H9 (cell line): Measurements from ENCODE around the gene C18orf63. TPM values are rescaled to one million over a fixed set of nuclear protein-coding genes. Genes with fewer than 3 reads are reported as not detected.

Experiments
- DNase-seq: peaks from one replicate; pipeline ENCODE4 v3.0.0-alpha.2; 2017
- H2AFZ ChIP-seq: one replicate; pipeline ENCODE4 v1.6.1; 2013; ENCODE audit warnings: mild to moderate bottlenecking, low read length, control low read depth, moderate library complexity
- H2AK5ac ChIP-seq: 2 replicates; pipeline ENCODE4 v1.6.1; 2013; ENCODE audit warnings: low read length, control low read depth, mixed read lengths; ENCODE audit not compliant: insufficient read length
- H2BK120ac ChIP-seq: one replicate; pipeline ENCODE4 v1.6.1; 2013; ENCODE audit warnings: low read depth, mild to moderate bottlenecking, low read length, control low read depth, inconsistent platforms; ENCODE audit not compliant: poor library complexity, severe bottlenecking
- H2BK12ac ChIP-seq: 2 replicates; pipeline ENCODE4 v1.6.1; 2013; ENCODE audit warnings: low read length, control low read depth, mixed read lengths, low read depth; ENCODE audit not compliant: insufficient read length
- H2BK15ac ChIP-seq: 2 replicates; pipeline ENCODE4 v1.6.1; 2013; ENCODE audit warnings: low read depth, low read length, control low read depth
- H2BK20ac ChIP-seq: one replicate; pipeline ENCODE4 v1.6.1; 2013; ENCODE audit warnings: low read depth, mild to moderate bottlenecking, low read length, control low read depth, inconsistent platforms; ENCODE audit not compliant: poor library complexity, severe bottlenecking
- H2BK5ac ChIP-seq: 2 replicates; pipeline ENCODE4 v1.6.1; 2013; ENCODE audit warnings: low read length, control low read depth, mixed read lengths; ENCODE audit not compliant: insufficient read length
- H3K14ac ChIP-seq: 2 replicates; pipeline ENCODE4 v1.6.1; 2013; ENCODE audit warnings: low read length, control low read depth; ENCODE audit not compliant: insufficient read depth
- H3K18ac ChIP-seq: 2 replicates; pipeline ENCODE4 v1.6.1; 2013; ENCODE audit warnings: low read depth, mild to moderate bottlenecking, mixed read lengths, low read length, control low read depth; ENCODE audit not compliant: insufficient read length
- H3K23ac ChIP-seq: 2 replicates; pipeline ENCODE4 v1.6.1; 2013; ENCODE audit warnings: low read length, control low read depth, mixed read lengths, low read depth; ENCODE audit not compliant: insufficient read length
- H3K23me2 ChIP-seq: 2 replicates; pipeline ENCODE4 v1.6.1; 2013; ENCODE audit warnings: low read depth, mild to moderate bottlenecking, mixed read lengths, low read length, control low read depth; ENCODE audit not compliant: insufficient read length, poor library complexity, severe bottlenecking
- H3K27ac ChIP-seq: 2 replicates; pipeline ENCODE4 v1.5.1; 2013; ENCODE audit warnings: low read length, control low read depth, mixed read lengths, low read depth; ENCODE audit not compliant: insufficient read length
- H3K27me3 ChIP-seq: 2 replicates; pipeline ENCODE4 v1.6.1; 2013; ENCODE audit warnings: low read length, control low read depth, inconsistent platforms; ENCODE audit not compliant: insufficient read depth
- H3K4ac ChIP-seq: 2 replicates; pipeline ENCODE4 v1.6.1; 2013; ENCODE audit warnings: low read depth, mild to moderate bottlenecking, control low read depth, inconsistent platforms, low read length, moderate library complexity
- H3K4me1 ChIP-seq: 2 replicates; pipeline ENCODE4 v1.6.1; 2013; ENCODE audit warnings: low read length, control low read depth, inconsistent platforms; ENCODE audit not compliant: insufficient read depth
- H3K4me2 ChIP-seq: 2 replicates; pipeline ENCODE4 v1.6.1; 2013; ENCODE audit warnings: low read length, control low read depth, mixed read lengths; ENCODE audit not compliant: insufficient read length, insufficient read depth
- H3K56ac ChIP-seq: 2 replicates; pipeline ENCODE4 v1.6.1; 2013; ENCODE audit warnings: low read depth, mild to moderate bottlenecking, mixed read lengths, low read length, control low read depth; ENCODE audit not compliant: insufficient read length
- H3K79me1 ChIP-seq: 2 replicates; pipeline ENCODE4 v1.6.1; 2013; ENCODE audit warnings: low read depth, mild to moderate bottlenecking, moderate library complexity, low read length, control low read depth, inconsistent platforms; ENCODE audit not compliant: insufficient read depth, poor library complexity, severe bottlenecking
- H3K79me2 ChIP-seq: 2 replicates; pipeline ENCODE4 v1.6.1; 2013; ENCODE audit warnings: low read length, control low read depth, inconsistent platforms; ENCODE audit not compliant: insufficient read depth
- H3K9ac ChIP-seq: 2 replicates; pipeline ENCODE4 v1.6.1; 2013; ENCODE audit warnings: low read length, control low read depth, mixed read lengths; ENCODE audit not compliant: insufficient read length; ENCODE audit errors: extremely low read depth
- H3K9me3 ChIP-seq: one replicate; pipeline ENCODE4 v1.6.1; 2013; ENCODE audit warnings: low read depth, low read length, inconsistent platforms; ENCODE audit not compliant: control insufficient read depth
- H3T11ph ChIP-seq: one replicate; pipeline ENCODE4 v1.6.1; 2013; ENCODE audit warnings: mild to moderate bottlenecking, low read length, control low read depth, inconsistent platforms
- H4K20me1 ChIP-seq: one replicate; pipeline ENCODE4 v1.6.1; 2013; ENCODE audit not compliant: control insufficient read depth, insufficient read length, insufficient read depth
- H4K5ac ChIP-seq: 2 replicates; pipeline ENCODE4 v1.6.1; 2013; ENCODE audit warnings: low read depth, mild to moderate bottlenecking, mixed read lengths, low read length, control low read depth; ENCODE audit not compliant: insufficient read length
- H4K8ac ChIP-seq: replicated peaks from 2 replicates; pipeline ENCODE4 v1.6.1; 2013; ENCODE audit warnings: low read length, control low read depth, mixed read lengths, low read depth; ENCODE audit not compliant: insufficient read length
- H4K91ac ChIP-seq: 2 replicates; pipeline ENCODE4 v1.6.1; 2013; ENCODE audit warnings: low read depth, mild to moderate bottlenecking, moderate library complexity, mixed read lengths, low read length, control low read depth; ENCODE audit not compliant: insufficient read length
- H3K27ac Mint-ChIP-seq, 3 experiments: 2 replicates in 2 of 3; 3 replicates in 1 of 3; pipeline ENCODE4 v1.8.0; 2020 to 2021; ENCODE audit warnings: mixed read lengths in 3 of 3, mild to moderate bottlenecking in 1 of 3, moderate library complexity in 1 of 3
- H3K27me3 Mint-ChIP-seq: 2 replicates; pipeline ENCODE4 v1.8.0; 2021; ENCODE audit warnings: low read depth, mild to moderate bottlenecking, moderate library complexity, mixed read lengths
- H3K36me3 Mint-ChIP-seq, 3 experiments: 2 replicates in 2 of 3; 3 replicates in 1 of 3; pipeline ENCODE4 v1.8.0; 2020 to 2021; ENCODE audit warnings: low read depth in 3 of 3, mixed read lengths in 3 of 3; ENCODE audit not compliant: insufficient read depth in 1 of 3
- H3K4me1 Mint-ChIP-seq, 2 experiments: 2 replicates each; pipeline ENCODE4 v1.8.0; 2020; ENCODE audit warnings: mixed read lengths in 2 of 2
- H3K4me3 Mint-ChIP-seq, 2 experiments: 2 replicates in 1 of 2; 3 replicates in 1 of 2; pipeline ENCODE4 v1.8.0; 2020 to 2021; ENCODE audit warnings: mild to moderate bottlenecking in 2 of 2, mixed read lengths in 2 of 2, moderate library complexity in 1 of 2
- H3K9me3 Mint-ChIP-seq, 2 experiments: 2 replicates in 1 of 2; 3 replicates in 1 of 2; pipeline ENCODE4 v1.8.0; 2020; ENCODE audit warnings: mild to moderate bottlenecking in 2 of 2, mixed read lengths in 2 of 2, moderate library complexity in 1 of 2
- WGBS: extraction: QIAGEN DNeasy Blood & Tissue Kit; methylation state at CpG from one replicate; pipeline ENCODE4 v1.1.7; 2013; ENCODE audit warnings: missing lambda C conversion rate, low lambda C conversion rate, mixed read lengths; ENCODE audit not compliant: insufficient read length; ENCODE audit errors: extremely low coverage; 5-methylcytosine and 5-hydroxymethylcytosine counted together
- total RNA-seq: library from RNA; stranded (reverse); gene quantifications from 2 replicates; pipeline ENCODE4 v1.2.1, GENCODE V29; 2021
- TF ChIP-seq, protein P1 (sequence below): fragments of 200-600 bp; sonication (generic); conservative IDR thresholded peaks from 3 replicates; pipeline ENCODE4 v1.8.0; 2021; ENCODE audit warnings: antibody characterized with exemption, mild to moderate bottlenecking

Gene C18orf63
- total RNA-seq, 1 experiment from 2014 or later: not detected

DNA sequence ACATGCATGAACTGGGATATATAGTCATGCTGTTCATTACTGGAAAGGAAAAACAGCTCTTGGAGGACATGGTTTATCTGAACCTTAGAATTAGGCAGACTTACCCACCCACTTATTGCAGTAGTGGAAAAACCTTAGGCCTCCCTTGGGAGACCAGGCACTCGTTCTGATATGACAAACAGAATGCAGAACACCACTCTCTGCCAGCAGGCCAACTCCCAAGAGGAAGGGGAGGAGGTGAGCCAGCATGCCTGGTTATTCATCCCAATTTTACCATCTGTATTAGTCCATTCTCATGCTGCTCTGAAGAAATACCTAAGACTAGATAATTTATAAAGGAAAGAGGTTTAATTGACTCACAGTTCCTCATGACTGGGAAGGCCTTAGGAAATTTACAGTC lies 17.5 kb downstream of the C18orf63 start:
- TF ChIP-seq, protein P1, sequence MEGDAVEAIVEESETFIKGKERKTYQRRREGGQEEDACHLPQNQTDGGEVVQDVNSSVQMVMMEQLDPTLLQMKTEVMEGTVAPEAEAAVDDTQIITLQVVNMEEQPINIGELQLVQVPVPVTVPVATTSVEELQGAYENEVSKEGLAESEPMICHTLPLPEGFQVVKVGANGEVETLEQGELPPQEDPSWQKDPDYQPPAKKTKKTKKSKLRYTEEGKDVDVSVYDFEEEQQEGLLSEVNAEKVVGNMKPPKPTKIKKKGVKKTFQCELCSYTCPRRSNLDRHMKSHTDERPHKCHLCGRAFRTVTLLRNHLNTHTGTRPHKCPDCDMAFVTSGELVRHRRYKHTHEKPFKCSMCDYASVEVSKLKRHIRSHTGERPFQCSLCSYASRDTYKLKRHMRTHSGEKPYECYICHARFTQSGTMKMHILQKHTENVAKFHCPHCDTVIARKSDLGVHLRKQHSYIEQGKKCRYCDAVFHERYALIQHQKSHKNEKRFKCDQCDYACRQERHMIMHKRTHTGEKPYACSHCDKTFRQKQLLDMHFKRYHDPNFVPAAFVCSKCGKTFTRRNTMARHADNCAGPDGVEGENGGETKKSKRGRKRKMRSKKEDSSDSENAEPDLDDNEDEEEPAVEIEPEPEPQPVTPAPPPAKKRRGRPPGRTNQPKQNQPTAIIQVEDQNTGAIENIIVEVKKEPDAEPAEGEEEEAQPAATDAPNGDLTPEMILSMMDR: no peak
- Histone ChIP-seq H3K56ac (no peak overlapping the region), H3K27me3 (no peaks in the 10 kb centered on the region), H3K18ac (no peak overlapping the region), H2BK5ac (no peak overlapping the region), H3K4me1 (no peaks in the 10 kb centered on the region), H2BK15ac (no peak overlapping the region), H4K8ac (no peak overlapping the region), H2BK12ac (no peak overlapping the region), H3K4me2 (no peak overlapping the region), H3T11ph (no peak overlapping the region), H2AK5ac (no peak overlapping the region), H3K79me1 (no peaks in the 10 kb centered on the region), H2AFZ (no peak overlapping the region), H4K5ac (no peak overlapping the region), H3K79me2 (no peaks in the 10 kb centered on the region), H4K91ac (no peak overlapping the region), H3K27ac (no peak overlapping the region), H3K14ac (no peak overlapping the region), H2BK20ac (no peak overlapping the region), H3K23me2 (no peaks in the 10 kb centered on the region), H3K23ac (no peak overlapping the region), H4K20me1 (no peaks in the 10 kb centered on the region), H2BK120ac (no peak overlapping the region), H3K4ac (no peak overlapping the region), H3K9me3 (no peaks in the 10 kb centered on the region), H3K9ac (no peak overlapping the region)
- no peak for DNase-seq
- H3K4me1 Mint-ChIP-seq: peaks cover 11 to 12% of the 10 kb centered on the region in 2 experiments
- no peak overlapping the region for H3K27ac Mint-ChIP-seq
- no peaks in the 10 kb centered on the region for H3K36me3 Mint-ChIP-seq
- H3K27me3 Mint-ChIP-seq: no peaks in the 10 kb centered on the region
- H3K4me3 Mint-ChIP-seq: no peak overlapping the region
- no CpG with 5 or more reads among the region's 1 CpG for WGBS
- peaks cover 0 to 2% of the 10 kb centered on the region in 2 experiments; a peak in 2 of 5 replicates for H3K9me3 Mint-ChIP-seq
